Activated naive CD4-positive, alpha-beta T cell treated with anti-CD3 and anti-CD28 coated beads, Interleukin-2, amount 10 ng/mL, durations not matched to agents 7 days and 5 days (primary cell): Measurements from ENCODE around the gene PARD3.
A peak's percentile ranks its signal among the peaks of the same experiment; 100 is the strongest.
"Not testable (repeated sequence)": the region's sequence is repeated elsewhere in the genome, so short reads cannot be mapped to it uniquely, and the experiment has no call there.

Experiments used
- CTCF ChIA-PET: fragments of 350-600 bp; sonication (Branson Sonifier 250); formaldehyde crosslinking; loops from one replicate; lab custom pipeline; 2021; ENCODE audit warnings: antibody characterized with exemption; lab: Charles Lee
- DNase-seq: peaks from one replicate; pipeline ENCODE4 v3.0.0-alpha.2; 2020
- H3K27ac Mint-ChIP-seq: one replicate; pipeline ENCODE4 v1.8.0; 2021; ENCODE audit warnings: mild to moderate bottlenecking, moderate library complexity, mixed read lengths
- H3K27me3 Mint-ChIP-seq: one replicate; pipeline ENCODE4 v1.8.0; 2021; ENCODE audit warnings: mild to moderate bottlenecking, mixed read lengths
- H3K36me3 Mint-ChIP-seq: one replicate; pipeline ENCODE4 v1.8.0; 2021; ENCODE audit warnings: mixed read lengths
- H3K4me1 Mint-ChIP-seq: one replicate; pipeline ENCODE4 v1.8.0; 2021; ENCODE audit warnings: mixed read lengths
- H3K4me3 Mint-ChIP-seq: one replicate; pipeline ENCODE4 v1.8.0; 2021; ENCODE audit warnings: mild to moderate bottlenecking, moderate library complexity, mixed read lengths
- H3K9me3 Mint-ChIP-seq: one replicate; pipeline ENCODE4 v1.8.0; 2021; ENCODE audit warnings: mixed read lengths

Gene PARD3

DNA sequence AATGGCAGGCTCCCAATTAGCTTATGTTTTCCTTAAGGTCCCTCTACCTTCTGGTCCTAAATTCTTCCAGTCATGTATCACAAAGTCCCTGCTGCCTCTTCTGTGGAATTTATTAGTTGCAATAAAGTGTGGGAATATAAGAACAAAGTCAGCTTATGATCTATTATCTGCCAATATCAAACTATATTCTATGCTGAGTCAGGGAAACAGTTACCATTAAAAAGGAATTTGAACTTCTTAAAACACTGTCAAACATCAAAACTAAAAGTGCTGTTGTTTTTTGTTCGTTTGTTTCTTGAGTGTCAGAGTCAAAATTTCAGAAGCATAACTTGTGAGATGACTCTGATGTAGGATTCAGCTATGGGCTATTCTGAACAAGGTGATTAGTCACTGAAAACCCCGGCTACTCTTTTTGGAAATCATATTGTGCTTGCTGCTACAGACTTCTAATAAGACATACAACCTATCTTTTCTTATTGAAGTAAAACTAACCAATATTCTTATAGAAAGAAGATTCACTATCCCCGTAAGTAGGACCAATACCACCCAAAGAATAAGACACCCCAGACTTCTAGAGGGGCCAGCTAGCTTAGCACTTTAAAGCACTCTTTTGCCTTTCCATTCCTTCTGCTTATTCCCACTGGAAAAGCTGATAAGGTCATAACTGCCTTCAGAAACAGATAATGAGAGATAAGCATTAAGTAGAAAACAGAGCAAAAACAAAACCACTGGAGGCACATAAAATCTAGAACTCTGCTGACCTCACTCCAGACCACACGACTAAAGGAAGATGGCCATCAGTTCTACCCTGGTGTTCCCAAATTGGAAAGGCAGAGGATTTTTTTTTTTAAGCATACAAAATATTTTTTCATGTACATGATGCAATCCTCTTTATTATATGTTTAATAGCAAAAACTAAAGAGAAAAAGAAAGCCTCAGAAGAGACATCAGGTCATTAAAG is 370.6 kb downstream of the PARD3 start:
- H3K27ac Mint-ChIP-seq: no peak overlapping the region
- H3K4me1 Mint-ChIP-seq: no peaks in the 10 kb centered on the region
- no peaks in the 10 kb centered on the region for H3K36me3 Mint-ChIP-seq
- no peaks in the 10 kb centered on the region for H3K27me3 Mint-ChIP-seq
- CTCF ChIA-PET: no interaction called here
- no peaks in the 10 kb centered on the region for H3K9me3 Mint-ChIP-seq
- H3K4me3 Mint-ChIP-seq: no peak overlapping the region
- DNase-seq: no peak

DNA sequence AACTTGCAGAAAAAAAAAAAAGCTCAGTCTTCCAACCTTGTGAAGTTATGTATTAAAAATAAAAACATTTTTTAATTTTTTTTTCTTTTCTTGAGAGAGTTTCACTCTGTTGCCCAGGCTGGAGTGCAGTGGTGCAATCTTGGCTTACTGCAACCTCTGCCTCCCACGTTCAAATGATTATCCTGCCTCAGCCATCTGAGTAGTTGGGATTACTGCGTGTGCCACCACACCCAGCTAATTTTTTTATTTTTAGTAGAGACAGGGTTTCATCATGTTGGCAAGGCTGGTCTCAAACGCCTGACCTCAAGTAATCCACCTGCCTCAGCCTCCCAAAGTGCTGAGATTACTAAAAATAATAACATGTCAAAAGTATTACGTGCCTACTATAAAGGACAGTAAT is 375.7 kb downstream of the PARD3 start:
- H3K36me3 Mint-ChIP-seq, DNase-seq, H3K27ac Mint-ChIP-seq, CTCF ChIA-PET, H3K9me3 Mint-ChIP-seq, H3K4me1 Mint-ChIP-seq, H3K4me3 Mint-ChIP-seq, H3K27me3 Mint-ChIP-seq: not testable (repeated sequence)

DNA sequence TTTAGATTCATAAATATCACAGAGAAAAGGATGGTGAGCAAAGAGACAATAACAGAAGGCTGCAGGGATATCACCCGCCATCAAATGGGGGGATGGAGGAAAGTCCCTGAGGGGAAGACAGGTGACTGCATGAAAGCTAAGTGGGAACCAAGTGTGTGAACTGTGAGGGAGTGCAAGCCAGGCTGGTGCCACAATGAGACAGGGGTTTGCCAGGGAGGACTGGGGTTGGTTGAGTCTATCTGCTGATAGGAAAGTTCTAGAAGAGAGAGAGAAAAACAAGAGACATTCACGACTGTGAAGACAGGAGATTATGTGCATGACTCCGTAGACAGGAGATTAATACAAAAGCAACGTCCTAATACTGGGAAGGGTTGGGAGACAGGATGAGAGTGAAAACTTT is 376.4 kb downstream of the PARD3 start:
- H3K27me3 Mint-ChIP-seq: no peaks in the 10 kb centered on the region
- H3K4me1 Mint-ChIP-seq: no peaks in the 10 kb centered on the region
- CTCF ChIA-PET: interaction anchor here (1.2 kb wide), 1 partner anchor 198 kb away, joined by 3 read pairs; no protein-coding TSS in a partner anchor
- H3K4me3 Mint-ChIP-seq: no peak overlapping the region
- H3K27ac Mint-ChIP-seq: peak overlapping the region; percentile 19
- H3K36me3 Mint-ChIP-seq: no peaks in the 10 kb centered on the region
- DNase-seq: no peak
- H3K9me3 Mint-ChIP-seq: no peaks in the 10 kb centered on the region

DNA sequence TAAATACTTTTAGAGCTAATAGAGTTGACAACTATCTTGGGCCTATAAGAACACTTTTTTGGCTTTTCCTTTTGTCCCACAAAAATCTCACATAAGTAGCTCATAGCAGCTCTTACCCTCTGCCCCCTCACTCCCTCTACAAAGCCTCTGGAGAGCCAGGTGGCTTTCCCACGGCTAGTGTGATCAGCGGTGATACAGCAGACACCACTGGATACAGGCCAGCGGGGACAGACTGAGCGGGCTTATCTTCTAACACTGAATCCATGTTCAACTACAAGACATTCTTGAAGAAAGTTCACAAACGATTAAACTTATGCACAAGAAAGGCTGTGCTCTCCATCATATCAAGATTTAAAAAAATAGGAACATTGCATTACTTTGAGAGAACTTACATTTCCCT is 377.2 kb downstream of the PARD3 start:
- Mint-ChIP-seq H3K4me3 (no peak overlapping the region), H3K27me3 (no peaks in the 10 kb centered on the region), H3K36me3 (no peaks in the 10 kb centered on the region), H3K4me1 (no peaks in the 10 kb centered on the region), H3K27ac (no peak overlapping the region), H3K9me3 (no peaks in the 10 kb centered on the region)
- CTCF ChIA-PET: interaction anchor here (0.7 to 1.2 kb wide), 2 partner anchors 199 to 318 kb away, joined by 3 read pairs; no protein-coding TSS in a partner anchor
- DNase-seq: no peak

DNA sequence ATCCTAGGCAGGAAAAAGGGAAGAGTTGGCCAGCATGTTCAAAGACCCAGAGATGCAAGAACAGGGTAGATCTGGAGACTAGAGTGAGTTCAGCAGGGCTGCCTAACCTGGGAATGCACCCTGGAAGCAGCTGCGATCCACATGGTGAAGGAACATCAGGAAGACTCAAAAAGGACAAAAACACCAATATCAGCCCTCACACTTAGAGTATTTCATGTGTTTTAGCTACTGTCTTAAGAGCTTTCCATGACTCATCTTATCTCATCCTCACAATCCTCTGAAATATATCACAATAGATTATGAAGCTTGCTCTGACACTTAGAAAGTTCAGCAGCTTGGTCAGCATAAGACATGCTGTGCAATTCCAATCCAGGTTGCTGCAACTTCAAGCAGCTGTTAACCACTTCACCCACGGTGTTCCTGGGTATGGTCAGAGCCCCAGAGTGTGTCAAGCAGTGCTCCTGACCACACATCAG is 380.9 kb downstream of the PARD3 start:
- Mint-ChIP-seq H3K27me3 (no peaks in the 10 kb centered on the region), H3K36me3 (no peaks in the 10 kb centered on the region), H3K27ac (no peak overlapping the region), H3K4me3 (no peak overlapping the region), H3K9me3 (no peaks in the 10 kb centered on the region), H3K4me1 (no peaks in the 10 kb centered on the region)
- no peak for DNase-seq
- CTCF ChIA-PET: no interaction called here

DNA sequence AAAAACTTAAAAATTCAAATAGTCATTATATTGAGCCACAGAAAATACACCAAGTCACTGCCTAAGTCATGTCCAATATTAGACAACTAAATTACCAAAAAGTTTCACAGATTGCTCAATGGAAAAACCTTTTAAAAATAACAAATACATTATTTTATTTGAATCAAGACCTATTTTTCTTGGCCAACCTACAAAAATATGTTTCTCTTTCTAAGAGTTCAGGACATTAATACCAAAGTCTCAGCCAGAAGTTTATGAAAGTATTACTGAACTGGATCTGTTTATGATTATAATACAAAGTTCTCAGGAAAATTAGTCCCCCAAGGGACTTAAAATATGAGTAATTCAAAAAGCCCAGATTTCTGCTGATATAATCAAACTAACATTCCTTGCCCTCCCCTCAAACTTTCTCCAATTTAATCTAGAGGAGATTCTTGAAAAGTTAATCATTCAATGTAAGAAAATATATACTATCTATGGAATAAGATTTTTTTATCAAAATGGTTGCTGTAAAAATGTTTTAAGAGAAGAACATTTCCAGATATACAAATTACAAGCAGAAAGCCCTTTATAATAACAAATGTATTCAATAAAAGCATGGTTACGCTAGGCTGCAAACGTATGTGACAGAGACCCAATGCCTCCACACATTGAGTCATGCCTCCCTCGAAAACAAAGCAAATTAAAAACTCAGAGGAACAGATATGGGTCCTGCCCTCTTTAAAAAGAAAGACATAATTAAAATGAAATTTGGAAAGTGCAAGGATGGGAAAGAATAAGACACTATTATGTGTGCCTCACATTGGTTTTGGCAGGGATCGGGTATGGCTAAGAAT is 381.6 kb downstream of the PARD3 start:
- Mint-ChIP-seq H3K27me3 (no peaks in the 10 kb centered on the region), H3K9me3 (no peaks in the 10 kb centered on the region), H3K36me3 (no peaks in the 10 kb centered on the region), H3K27ac (no peak overlapping the region), H3K4me1 (no peaks in the 10 kb centered on the region), H3K4me3 (no peak overlapping the region)
- no peak for DNase-seq
- CTCF ChIA-PET: no interaction called here

DNA sequence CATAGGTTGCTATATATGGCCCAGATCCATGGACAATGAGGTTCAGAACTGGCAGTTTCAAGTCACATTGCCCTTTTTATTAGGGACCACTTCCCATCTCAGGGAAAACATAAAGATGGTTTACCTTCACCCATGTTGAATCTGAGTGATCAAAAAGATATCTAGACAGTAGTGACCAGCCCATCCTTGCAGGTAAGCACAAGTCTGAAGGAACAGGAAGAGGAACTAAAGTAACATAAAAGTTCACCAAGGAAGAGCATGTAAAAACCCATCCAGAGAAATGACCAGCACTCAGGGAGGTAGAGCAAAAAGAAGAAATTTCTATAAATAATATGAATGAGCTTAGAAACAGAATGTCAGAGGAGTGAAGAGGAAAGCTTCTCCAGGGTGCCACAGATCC is 382.5 kb downstream of the PARD3 start:
- H3K36me3 Mint-ChIP-seq: no peaks in the 10 kb centered on the region
- no peak overlapping the region for H3K4me3 Mint-ChIP-seq
- H3K27ac Mint-ChIP-seq: no peak overlapping the region
- H3K9me3 Mint-ChIP-seq: no peaks in the 10 kb centered on the region
- CTCF ChIA-PET: no interaction called here
- no peaks in the 10 kb centered on the region for H3K27me3 Mint-ChIP-seq
- no peak for DNase-seq
- H3K4me1 Mint-ChIP-seq: no peaks in the 10 kb centered on the region

DNA sequence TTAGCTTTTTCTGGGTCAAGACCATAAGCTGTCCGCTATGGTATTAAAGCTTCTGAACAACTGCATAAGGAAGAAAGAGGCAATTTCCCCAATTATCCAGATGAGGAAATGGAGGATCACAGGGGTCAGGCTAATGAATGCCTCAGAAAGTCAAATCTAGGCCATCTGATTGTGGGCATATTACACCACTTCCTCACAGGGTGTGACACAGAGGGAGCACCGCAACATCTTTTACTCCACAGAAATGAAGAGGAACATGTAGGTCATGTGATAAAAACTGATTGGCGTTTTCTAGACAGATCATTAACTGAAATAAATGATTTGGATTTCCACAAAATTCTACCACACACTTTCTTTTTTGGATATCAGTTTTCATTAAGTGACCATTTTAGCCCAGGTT is 384.4 kb downstream of the PARD3 start:
- CTCF ChIA-PET: no interaction called here
- H3K27me3 Mint-ChIP-seq: no peaks in the 10 kb centered on the region
- H3K36me3 Mint-ChIP-seq: no peaks in the 10 kb centered on the region
- no peak overlapping the region for H3K27ac Mint-ChIP-seq
- no peak overlapping the region for H3K4me3 Mint-ChIP-seq
- H3K9me3 Mint-ChIP-seq: no peaks in the 10 kb centered on the region
- H3K4me1 Mint-ChIP-seq: no peaks in the 10 kb centered on the region
- no peak for DNase-seq

DNA sequence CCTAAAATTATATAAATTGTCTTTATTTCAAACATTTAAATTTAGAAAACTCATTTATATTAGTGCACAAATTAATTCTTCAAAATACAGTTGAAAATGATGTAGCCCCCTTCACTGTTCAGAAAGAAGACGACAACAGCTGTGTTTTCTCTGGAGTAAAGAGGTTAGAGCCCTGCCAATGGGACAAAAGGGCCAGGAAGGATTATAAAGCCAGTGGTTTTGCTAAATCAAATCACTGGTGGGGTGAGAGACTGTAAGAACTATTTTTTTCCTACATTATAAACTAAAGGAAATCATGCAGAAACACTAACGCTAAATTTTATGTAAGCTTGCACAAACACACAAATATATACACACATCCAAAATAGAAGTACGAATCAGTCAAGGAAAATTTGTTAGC is 386.6 kb downstream of the PARD3 start:
- Mint-ChIP-seq H3K27ac (no peak overlapping the region), H3K36me3 (no peaks in the 10 kb centered on the region), H3K9me3 (no peaks in the 10 kb centered on the region), H3K4me1 (no peaks in the 10 kb centered on the region), H3K4me3 (no peak overlapping the region), H3K27me3 (no peaks in the 10 kb centered on the region)
- DNase-seq: no peak
- CTCF ChIA-PET: no interaction called here

DNA sequence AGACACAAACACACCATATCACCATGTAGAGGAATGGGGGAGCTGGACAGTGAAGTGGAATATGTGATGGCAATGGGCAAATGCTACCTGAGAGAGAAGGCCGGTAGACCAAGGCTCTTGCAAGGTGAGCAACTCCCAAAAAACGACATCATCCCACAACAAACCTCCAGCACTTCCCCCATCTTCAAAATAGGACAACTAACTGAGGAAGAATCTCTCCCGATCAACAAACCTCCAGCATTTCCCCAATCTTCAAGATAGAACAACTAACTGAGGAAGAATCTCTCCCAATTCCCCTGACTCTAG is 387.2 kb downstream of the PARD3 start:
- Mint-ChIP-seq H3K4me1 (no peaks in the 10 kb centered on the region), H3K36me3 (no peaks in the 10 kb centered on the region), H3K27ac (no peak overlapping the region), H3K9me3 (no peaks in the 10 kb centered on the region), H3K4me3 (no peak overlapping the region), H3K27me3 (no peaks in the 10 kb centered on the region)
- no peak for DNase-seq
- CTCF ChIA-PET: no interaction called here

DNA sequence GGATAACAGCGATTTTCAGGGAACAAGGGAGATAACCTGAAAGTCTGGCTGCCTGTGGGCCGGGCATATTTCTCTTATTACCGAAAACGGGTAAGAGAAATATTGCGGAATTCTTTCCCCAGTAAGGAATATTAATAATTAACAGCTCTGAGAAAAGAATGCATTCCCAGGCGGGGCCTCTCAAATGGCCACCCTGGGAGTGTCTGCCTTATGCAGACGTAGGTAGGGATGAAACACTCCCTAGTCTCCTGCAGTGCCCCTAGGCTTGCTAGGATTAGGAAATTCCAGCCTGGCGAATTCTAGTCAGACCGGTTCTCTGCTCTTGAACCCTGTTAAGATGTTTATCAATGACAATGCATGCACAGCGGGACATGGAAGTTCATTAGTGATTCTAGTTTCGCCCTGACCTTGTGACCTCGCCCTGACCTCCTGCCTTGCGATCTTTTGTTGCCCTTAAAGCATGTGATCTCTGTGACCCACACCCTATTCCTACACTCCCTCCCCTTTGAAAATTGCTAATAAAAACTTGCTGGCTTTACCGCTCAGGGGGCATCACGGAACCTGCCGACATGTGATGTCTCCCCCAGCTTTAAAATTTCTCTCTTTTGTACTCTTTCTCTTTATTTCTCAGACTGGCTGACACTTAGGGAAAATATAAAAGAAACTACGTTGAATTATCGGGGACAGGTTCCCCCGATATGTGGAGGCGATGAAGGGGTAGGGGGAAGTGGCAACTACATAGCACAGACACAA is 387.8 kb downstream of the PARD3 start:
- H3K36me3 Mint-ChIP-seq, H3K27me3 Mint-ChIP-seq, CTCF ChIA-PET, H3K27ac Mint-ChIP-seq, H3K4me3 Mint-ChIP-seq, H3K4me1 Mint-ChIP-seq, DNase-seq, H3K9me3 Mint-ChIP-seq: not testable (repeated sequence)

DNA sequence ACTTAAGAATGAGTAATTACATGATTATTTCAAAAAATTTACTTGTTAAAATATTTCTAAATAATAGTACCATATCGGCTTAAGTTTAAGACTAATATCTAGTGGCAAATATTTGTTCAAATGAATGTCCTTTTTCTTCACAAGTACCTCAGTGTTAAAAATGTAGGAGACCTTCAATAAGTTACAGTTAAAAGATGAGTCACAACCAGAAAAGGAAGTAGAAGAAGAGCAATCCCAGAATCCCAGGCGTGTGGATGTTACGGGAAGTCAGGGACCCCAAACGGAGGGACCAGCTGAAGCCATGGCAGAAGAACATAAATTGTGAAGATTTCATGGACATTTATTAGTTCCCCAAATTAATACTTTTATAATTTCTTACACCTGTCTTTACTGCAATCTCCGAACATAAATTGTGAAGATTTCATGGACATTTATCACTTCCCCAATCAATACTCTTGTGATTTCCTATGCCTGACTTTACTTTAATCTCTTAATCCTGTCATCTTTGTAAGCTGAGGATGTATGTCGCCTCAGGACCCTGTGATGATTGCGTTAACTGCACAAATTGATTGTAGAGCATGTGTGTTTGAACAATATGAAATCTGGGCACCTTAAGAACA is 388.4 kb downstream of the PARD3 start:
- H3K4me1 Mint-ChIP-seq, H3K9me3 Mint-ChIP-seq: not testable (repeated sequence)

DNA sequence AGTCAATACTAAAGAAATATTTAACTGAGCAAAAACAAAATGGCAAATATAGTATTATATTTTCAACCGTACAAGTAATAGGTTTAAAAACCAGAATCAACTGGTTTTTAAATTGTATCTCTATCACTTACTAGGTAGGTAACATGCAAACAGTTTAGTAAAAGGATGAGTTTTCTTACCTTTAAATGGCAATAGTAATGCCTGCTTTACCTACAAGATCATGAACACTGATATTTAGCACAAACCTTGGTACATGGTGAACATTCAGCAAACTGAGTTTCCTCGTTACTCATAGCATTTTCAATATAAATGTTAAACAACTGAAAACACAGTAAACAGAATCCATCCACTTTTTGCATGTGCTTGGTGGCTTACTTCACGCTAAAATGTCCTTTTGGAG is 389.1 kb downstream of the PARD3 start:
- Mint-ChIP-seq H3K4me1 (no peaks in the 10 kb centered on the region), H3K36me3 (no peaks in the 10 kb centered on the region), H3K27ac (no peak overlapping the region), H3K4me3 (no peak overlapping the region), H3K9me3 (no peaks in the 10 kb centered on the region), H3K27me3 (no peaks in the 10 kb centered on the region)
- DNase-seq: no peak
- CTCF ChIA-PET: no interaction called here

More for the DNA sequence above, 388.4 kb downstream of the PARD3 start:
- CTCF ChIA-PET, H3K4me3 Mint-ChIP-seq, DNase-seq, H3K27me3 Mint-ChIP-seq, H3K27ac Mint-ChIP-seq, H3K36me3 Mint-ChIP-seq: not testable (repeated sequence)
